Measurements from ENCODE around the gene BLOC1S5. TPM values are rescaled to one million over a fixed set of nuclear protein-coding genes. Genes with fewer than 3 reads are reported as not detected.
A peak's percentile ranks its signal among the peaks of the same experiment; 100 is the strongest.

The BLOC1S5 gene
- total and polyA plus RNA-seq, 2 of the 8 experiments (the other 6 are each of a cell fraction or from before 2014, with no cell fraction given): 3.4 to 17.2 TPM

- Histone ChIP-seq H3K14ac (ENCODE audit: insufficient read length) (no peak overlapping the region), H3K4me2 (ENCODE audit: insufficient read depth in 1 of 2, low read depth in 2 of 2, low read length in 2 of 2) (no peak overlapping the region), H4K20me1 (replicated peaks in 1 of 2; ENCODE audit: control insufficient read depth in 1 of 2, insufficient read depth in 2 of 2, low read length in 2 of 2) (no peaks in the 10 kb centered on the region), H2BK120ac (replicated peaks; ENCODE audit: low read depth, low read length) (no peak overlapping the region), H4K8ac (ENCODE audit: extremely low read depth, insufficient read depth, low read length) (no peak overlapping the region), H3K79me2 (ENCODE audit: control insufficient read depth in 1 of 2, insufficient read depth in 2 of 2, low read length in 2 of 2) (no peaks in the 10 kb centered on the region), H3K4me1 (replicated peaks in 1 of 4; ENCODE audit: control insufficient read depth in 3 of 4, insufficient read depth in 4 of 4, low read length in 3 of 4) (no peaks in the 10 kb centered on the region), H3K23me2 (ENCODE audit: low read depth, low read length) (no peaks in the 10 kb centered on the region), H2AK5ac (ENCODE audit: low read depth, low read length) (no peak overlapping the region), H3K27ac (ENCODE audit: low read depth, low read length) (no peak overlapping the region), H2BK5ac (ENCODE audit: low read depth, low read length) (no peak overlapping the region), H3K36me3 (ENCODE audit: control insufficient read depth in 2 of 4, insufficient read depth in 4 of 4, low read length in 3 of 4) (no peaks in the 10 kb centered on the region), H3K9ac (replicated peaks in 1 of 4; ENCODE audit: extremely low read depth in 1 of 4, low read depth in 3 of 4, low read length in 3 of 4) (no peak overlapping the region), H3K18ac (ENCODE audit: extremely low read depth, low read length) (no peak overlapping the region), H3K9me3 (ENCODE audit: insufficient read depth in 2 of 2, low read depth in 1 of 2, low read length in 1 of 2) (no peaks in the 10 kb centered on the region), H2AFZ (ENCODE audit: low read length) (no peak overlapping the region), H4K5ac (ENCODE audit: insufficient read length, low read depth, low read length) (no peak overlapping the region), H4K91ac (replicated peaks; ENCODE audit: insufficient read length, low read length) (no peak overlapping the region), H2BK12ac (ENCODE audit: low read depth, low read length) (no peak overlapping the region), H3K27me3 (replicated peaks in 1 of 4; ENCODE audit: control insufficient read depth in 3 of 4, extremely low read depth in 1 of 4, insufficient read depth in 3 of 4, low read length in 3 of 4) (no peaks in the 10 kb centered on the region), H3K79me1 (ENCODE audit: low read depth, low read length) (no peaks in the 10 kb centered on the region), H2BK15ac (ENCODE audit: low read length) (no peak overlapping the region), H3K4ac (replicated peaks; ENCODE audit: insufficient read length, low read depth, low read length) (no peak overlapping the region), H3K4me3 (ENCODE audit: extremely low read depth in 1 of 4, insufficient read depth in 2 of 4, low read depth in 3 of 4, low read length in 4 of 4) (no peak overlapping the region), H3K56ac (replicated peaks; ENCODE audit: insufficient read length, low read depth, low read length) (no peak overlapping the region), H2BK20ac (ENCODE audit: low read length) (no peak overlapping the region), H3K23ac (ENCODE audit: insufficient read length) (no peak overlapping the region)
- TF ChIP-seq SIX5 (IDR thresholded peaks at IDR 0.05; ENCODE audit: low read depth, low read length) (no peak), BCL11A (IDR thresholded peaks at IDR 0.05; ENCODE audit: low read depth in 2 of 2, low read length in 2 of 2) (no peak), RAD21 (IDR thresholded peaks at IDR 0.05 in 1 of 2, conservative IDR thresholded peaks at IDR 0.05 in 1 of 2; ENCODE audit: low read depth in 2 of 2, low read length in 2 of 2) (peak; percentile 55 to 62), CTCF (IDR thresholded peaks at IDR 0.05; ENCODE audit: control extremely low read depth in 1 of 3, insufficient read depth in 1 of 3, low read depth in 1 of 3, low read length in 3 of 3) (peak in 2 of 3 experiments; percentile 16 to 27; a peak in 2 of 4 replicates)
- DNase-seq (ENCODE audit: low read depth in 1 of 2, low spot score in 2 of 2) (no peak), FAIRE-seq (no peak)
- ChIA-PET CTCF (ENCODE audit: partially characterized antibody) (interaction anchor here (0.5 to 2.8 kb wide), 34 partner anchors 9 to 376 kb away, joined by 3 to 18 read pairs (median 4); no protein-coding TSS in a partner anchor), POLR2A (ENCODE audit: partially characterized antibody) (interaction anchor here (0.5 to 0.6 kb wide), 2 partner anchors 27 to 49 kb away, joined by 3 read pairs; no protein-coding TSS in a partner anchor)
- WGBS, 2 experiments (ENCODE audit: extremely low coverage in 1 of 2, insufficient coverage in 1 of 2, insufficient read length in 1 of 2, insufficient replicate concordance in 2 of 2, low coverage in 1 of 2, low lambda C conversion rate in 2 of 2, missing lambda C conversion rate in 1 of 2): 71% methylated on average over 7 of the region's 7 CpGs; no CpG with 5 or more reads in 1 of the 2 experiments
Measured at GRCh38 chr6:7992002-7992815, 72.0 kb downstream of the BLOC1S5 start.
